Hepatocyte (in vitro differentiated cells): ENCODE results near the gene RTL9.

Experiments
- EZH2phosphoT487 ChIP-seq: fragments of 200-600 bp; sonication (generic); IDR thresholded peaks from one replicate; pipeline ENCODE4 v1.6.1; 2018; ENCODE audit warnings: antibody characterized with exemption, mild to moderate bottlenecking, low read depth, moderate library complexity; ENCODE audit not compliant: unreplicated experiment, severe bottlenecking
- TF ChIP-seq, protein P1 (sequence below): fragments of 200-600 bp; sonication (generic); IDR thresholded peaks from 2 replicates; pipeline ENCODE4 v1.5.1; 2016; ENCODE audit warnings: antibody characterized with exemption, mild to moderate bottlenecking; ENCODE audit not compliant: poor library complexity

DNA sequence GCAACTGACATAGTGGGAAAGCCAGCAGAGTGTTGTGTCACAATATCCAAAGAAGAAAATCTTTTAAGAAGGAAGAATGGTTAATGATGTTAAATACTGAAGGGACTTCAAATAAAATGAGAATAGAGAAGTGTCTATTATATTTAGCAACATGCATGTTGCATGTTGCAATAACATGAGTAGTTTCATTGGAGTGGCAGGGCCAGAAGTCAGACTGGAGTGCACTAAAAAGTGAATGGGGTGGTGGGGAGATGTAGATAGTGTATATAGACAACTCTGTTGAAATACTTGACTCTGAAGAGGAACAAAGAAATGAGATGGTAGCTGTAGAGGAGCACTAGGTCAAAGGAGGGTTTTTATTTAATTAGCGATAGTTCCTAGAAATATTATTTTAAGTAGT lies 31.3 kb upstream of the RTL9 start:
- no peak for TF ChIP-seq EZH2phosphoT487
- TF ChIP-seq, protein P1, sequence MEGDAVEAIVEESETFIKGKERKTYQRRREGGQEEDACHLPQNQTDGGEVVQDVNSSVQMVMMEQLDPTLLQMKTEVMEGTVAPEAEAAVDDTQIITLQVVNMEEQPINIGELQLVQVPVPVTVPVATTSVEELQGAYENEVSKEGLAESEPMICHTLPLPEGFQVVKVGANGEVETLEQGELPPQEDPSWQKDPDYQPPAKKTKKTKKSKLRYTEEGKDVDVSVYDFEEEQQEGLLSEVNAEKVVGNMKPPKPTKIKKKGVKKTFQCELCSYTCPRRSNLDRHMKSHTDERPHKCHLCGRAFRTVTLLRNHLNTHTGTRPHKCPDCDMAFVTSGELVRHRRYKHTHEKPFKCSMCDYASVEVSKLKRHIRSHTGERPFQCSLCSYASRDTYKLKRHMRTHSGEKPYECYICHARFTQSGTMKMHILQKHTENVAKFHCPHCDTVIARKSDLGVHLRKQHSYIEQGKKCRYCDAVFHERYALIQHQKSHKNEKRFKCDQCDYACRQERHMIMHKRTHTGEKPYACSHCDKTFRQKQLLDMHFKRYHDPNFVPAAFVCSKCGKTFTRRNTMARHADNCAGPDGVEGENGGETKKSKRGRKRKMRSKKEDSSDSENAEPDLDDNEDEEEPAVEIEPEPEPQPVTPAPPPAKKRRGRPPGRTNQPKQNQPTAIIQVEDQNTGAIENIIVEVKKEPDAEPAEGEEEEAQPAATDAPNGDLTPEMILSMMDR, result no peak
